Hepatocyte (in vitro differentiated cells): Measurements from ENCODE around the gene CNR2. TPM values are rescaled to one million over a fixed set of nuclear protein-coding genes. Genes with fewer than 3 reads are reported as not detected.

ENCODE experiments used
- DNase-seq: peaks from one replicate; pipeline ENCODE4 v3.0.0-alpha.2; 2016; ENCODE audit warnings: low spot score
- H2AFZ ChIP-seq: fragments of 200-600 bp; sonication (generic); 2 replicates; pipeline ENCODE4 v1.6.0; 2016; ENCODE audit warnings: antibody characterized with exemption, mild to moderate bottlenecking
- H3K27ac ChIP-seq: fragments of 200-600 bp; sonication (generic); 2 replicates; pipeline ENCODE4 v1.5.1; 2016; ENCODE audit warnings: mild to moderate bottlenecking
- H3K27me3 ChIP-seq: fragments of 200-600 bp; sonication (generic); 2 replicates; pipeline ENCODE4 v1.6.1; 2016
- H3K36me3 ChIP-seq: fragments of 200-600 bp; sonication (generic); replicated peaks from 2 replicates; pipeline ENCODE4 v1.5.1; 2016; ENCODE audit warnings: low read depth; ENCODE audit not compliant: insufficient read depth
- H3K4me1 ChIP-seq: fragments of 200-600 bp; sonication (generic); 2 replicates; pipeline ENCODE4 v1.5.1; 2016; ENCODE audit warnings: mild to moderate bottlenecking, moderate library complexity; ENCODE audit not compliant: insufficient read depth
- H3K4me2 ChIP-seq: fragments of 200-600 bp; sonication (generic); 2 replicates; pipeline ENCODE4 v1.6.0; 2016
- H3K4me3 ChIP-seq: fragments of 200-600 bp; sonication (generic); 2 replicates; pipeline ENCODE4 v1.5.1; 2016; ENCODE audit warnings: mild to moderate bottlenecking
- H3K79me2 ChIP-seq: fragments of 200-600 bp; sonication (generic); 2 replicates; pipeline ENCODE4 v1.6.0; 2017; ENCODE audit warnings: mild to moderate bottlenecking
- H3K9me2 ChIP-seq: fragments of 200-600 bp; sonication (generic); replicated peaks from 2 replicates; pipeline ENCODE4 v1.6.0; 2017; ENCODE audit warnings: mild to moderate bottlenecking; ENCODE audit not compliant: insufficient read depth
- H3K9me3 ChIP-seq: fragments of 200-600 bp; sonication (generic); 2 replicates; pipeline ENCODE4 v1.5.1; 2016; ENCODE audit warnings: low read depth, mild to moderate bottlenecking
- H4K20me1 ChIP-seq: fragments of 200-600 bp; sonication (generic); 2 replicates; pipeline ENCODE4 v1.6.0; 2016; ENCODE audit warnings: mild to moderate bottlenecking; ENCODE audit not compliant: insufficient read depth, poor library complexity, severe bottlenecking
- EZH2 ChIP-seq: fragments of 200-600 bp; sonication (generic); IDR thresholded peaks from 2 replicates; pipeline ENCODE4 v1.6.1; 2016; ENCODE audit warnings: antibody characterized with exemption, mild to moderate bottlenecking, borderline replicate concordance
- EZH2phosphoT487 ChIP-seq: fragments of 200-600 bp; sonication (generic); IDR thresholded peaks from one replicate; pipeline ENCODE4 v1.6.1; 2018; ENCODE audit warnings: antibody characterized with exemption, mild to moderate bottlenecking, low read depth, moderate library complexity; ENCODE audit not compliant: unreplicated experiment, severe bottlenecking
- WGBS: methylation state at CpG from one replicate; pipeline ENCODE4 v1.1.6; 2016; ENCODE audit warnings: low lambda C conversion rate; ENCODE audit errors: missing lambda C conversion rate; 5-methylcytosine and 5-hydroxymethylcytosine counted together
- polyA plus RNA-seq: library from polyadenylated mRNA; unstranded; fragments of >200 nt; fragmentation: Nextera tagmentation; extraction: Ambion mirVana; gene quantifications from 2 replicates; pipeline ENCODE4 v1.2.1, GENCODE V29; 2016
- total RNA-seq: library from RNA; depleted of rRNA; stranded (reverse); fragments of >200 nt; gene quantifications from 2 replicates; pipeline ENCODE4 v1.2.3, GENCODE V29; 2014
- TF ChIP-seq, protein P1 (sequence below): fragments of 200-600 bp; sonication (generic); IDR thresholded peaks from 2 replicates; pipeline ENCODE4 v1.5.1; 2016; ENCODE audit warnings: antibody characterized with exemption, mild to moderate bottlenecking; ENCODE audit not compliant: poor library complexity

Gene CNR2
- total and polyA plus RNA-seq, 2 experiments from 2014 or later: not detected

GRCh38 chr1:23925279-23925678, 12.1 kb upstream of the CNR2 start:
- no peaks in the 10 kb centered on the region for H3K36me3 ChIP-seq
- DNase-seq: no peak
- H3K4me1 ChIP-seq: no peaks in the 10 kb centered on the region
- H3K9me2 ChIP-seq: no peaks in the 10 kb centered on the region
- TF ChIP-seq EZH2: no peak
- TF ChIP-seq, protein P1, sequence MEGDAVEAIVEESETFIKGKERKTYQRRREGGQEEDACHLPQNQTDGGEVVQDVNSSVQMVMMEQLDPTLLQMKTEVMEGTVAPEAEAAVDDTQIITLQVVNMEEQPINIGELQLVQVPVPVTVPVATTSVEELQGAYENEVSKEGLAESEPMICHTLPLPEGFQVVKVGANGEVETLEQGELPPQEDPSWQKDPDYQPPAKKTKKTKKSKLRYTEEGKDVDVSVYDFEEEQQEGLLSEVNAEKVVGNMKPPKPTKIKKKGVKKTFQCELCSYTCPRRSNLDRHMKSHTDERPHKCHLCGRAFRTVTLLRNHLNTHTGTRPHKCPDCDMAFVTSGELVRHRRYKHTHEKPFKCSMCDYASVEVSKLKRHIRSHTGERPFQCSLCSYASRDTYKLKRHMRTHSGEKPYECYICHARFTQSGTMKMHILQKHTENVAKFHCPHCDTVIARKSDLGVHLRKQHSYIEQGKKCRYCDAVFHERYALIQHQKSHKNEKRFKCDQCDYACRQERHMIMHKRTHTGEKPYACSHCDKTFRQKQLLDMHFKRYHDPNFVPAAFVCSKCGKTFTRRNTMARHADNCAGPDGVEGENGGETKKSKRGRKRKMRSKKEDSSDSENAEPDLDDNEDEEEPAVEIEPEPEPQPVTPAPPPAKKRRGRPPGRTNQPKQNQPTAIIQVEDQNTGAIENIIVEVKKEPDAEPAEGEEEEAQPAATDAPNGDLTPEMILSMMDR: no peak
- no peak for TF ChIP-seq EZH2phosphoT487
- H3K27ac ChIP-seq: no peak overlapping the region
- H2AFZ ChIP-seq: no peak overlapping the region
- no peaks in the 10 kb centered on the region for H3K27me3 ChIP-seq
- no peak overlapping the region for H3K4me3 ChIP-seq
- H3K9me3 ChIP-seq: no peaks in the 10 kb centered on the region
- H4K20me1 ChIP-seq: no peaks in the 10 kb centered on the region
- H3K4me2 ChIP-seq: no peak overlapping the region
- WGBS: 94% methylated on average over 3 of the region's 3 CpGs
- no peaks in the 10 kb centered on the region for H3K79me2 ChIP-seq

GRCh38 chr1:23924601-23925000, 11.4 kb upstream of the CNR2 start:
- Histone ChIP-seq H3K4me3 (no peak overlapping the region), H3K36me3 (no peaks in the 10 kb centered on the region), H3K79me2 (no peaks in the 10 kb centered on the region), H3K27ac (no peak overlapping the region), H2AFZ (no peak overlapping the region), H3K4me2 (no peak overlapping the region), H3K27me3 (no peaks in the 10 kb centered on the region), H4K20me1 (no peaks in the 10 kb centered on the region), H3K9me2 (no peaks in the 10 kb centered on the region), H3K4me1 (no peaks in the 10 kb centered on the region), H3K9me3 (no peaks in the 10 kb centered on the region)
- TF ChIP-seq EZH2phosphoT487 (no peak), EZH2 (no peak)
- TF ChIP-seq, protein P1: no peak
- DNase-seq: no peak
- 97% methylated on average over 11 of the region's 11 CpGs for whole genome bisulfite sequencing

GRCh38 chr1:23923592-23924499, 10.7 kb upstream of the CNR2 start:
- H2AFZ ChIP-seq: no peak overlapping the region

More at GRCh38 chr1:23923592-23924499, 10.7 kb upstream of the CNR2 start:
- H3K4me3 ChIP-seq: no peak overlapping the region
- DNase-seq: no peak
- no peaks in the 10 kb centered on the region for H3K27me3 ChIP-seq
- H3K27ac ChIP-seq: no peak overlapping the region
- no peaks in the 10 kb centered on the region for H3K36me3 ChIP-seq
- no peaks in the 10 kb centered on the region for H3K4me1 ChIP-seq
- no peaks in the 10 kb centered on the region for H4K20me1 ChIP-seq
- H3K4me2 ChIP-seq: no peak overlapping the region
- 77% methylated on average over 8 of the region's 8 CpGs for WGBS
- TF ChIP-seq EZH2: no peak
- TF ChIP-seq EZH2phosphoT487: no peak
- TF ChIP-seq, protein P1: no peak
- H3K79me2 ChIP-seq: no peaks in the 10 kb centered on the region
- no peaks in the 10 kb centered on the region for H3K9me3 ChIP-seq
- no peaks in the 10 kb centered on the region for H3K9me2 ChIP-seq
